KG1 (cell line): Measurements from ENCODE around the gene PTPRD.
"Not testable (repeated sequence)": the region's sequence is repeated elsewhere in the genome, so short reads cannot be mapped to it uniquely, and the experiment has no call there.

Experiments
- DNase-seq: peaks from one replicate; lab custom pipeline; 2025; lab: John Stamatoyannopoulos, UW

Gene PTPRD

GRCh38 chr9:9133526-9133925, 1479.3 kb downstream of the PTPRD start:
- DNase-seq, result no peak

- no peak for DNase-seq
These were observed 1488.2 kb downstream of the PTPRD start for GRCh38 chr9:9124616-9125015.

GRCh38 chr9:9122230-9122875, 1490.4 kb downstream of the PTPRD start:
- DNase-seq, result no peak

- DNase-seq, result no peak
These were observed 1494.9 kb downstream of the PTPRD start for GRCh38 chr9:9117866-9118265.

GRCh38 chr9:9112001-9112720, 1500.6 kb downstream of the PTPRD start:
- no peak for DNase-seq

- DNase-seq, result no peak
These were observed 1504.2 kb downstream of the PTPRD start for GRCh38 chr9:9108641-9109040.

GRCh38 chr9:9102295-9102694, 1510.5 kb downstream of the PTPRD start:
- no peak for DNase-seq

GRCh38 chr9:9100070-9100469, 1512.7 kb downstream of the PTPRD start:
- no peak for DNase-seq

GRCh38 chr9:9099646-9100045, 1513.2 kb downstream of the PTPRD start:
- DNase-seq, result no peak

- DNase-seq, result not testable (repeated sequence)
These were observed 1515.5 kb downstream of the PTPRD start for GRCh38 chr9:9097254-9097653.

- no peak for DNase-seq
These were observed 1521.4 kb downstream of the PTPRD start for GRCh38 chr9:9091387-9091786.

- no peak for DNase-seq
These were observed 1533.3 kb downstream of the PTPRD start for GRCh38 chr9:9079473-9079872.

- no peak for DNase-seq
These were observed 1534.5 kb downstream of the PTPRD start for GRCh38 chr9:9078301-9078700.

- DNase-seq, result no peak
These were observed 1551.2 kb downstream of the PTPRD start for GRCh38 chr9:9061627-9062026.

GRCh38 chr9:9054354-9054992, 1558.3 kb downstream of the PTPRD start:
- no peak for DNase-seq

GRCh38 chr9:9045572-9045971, 1567.2 kb downstream of the PTPRD start:
- DNase-seq, result no peak

- no peak for DNase-seq
These were observed 1567.7 kb downstream of the PTPRD start for GRCh38 chr9:9045072-9045471.

GRCh38 chr9:9043788-9044187, 1569.0 kb downstream of the PTPRD start:
- not testable (repeated sequence) for DNase-seq

GRCh38 chr9:9041756-9042155, 1571.0 kb downstream of the PTPRD start:
- no peak for DNase-seq

GRCh38 chr9:9033022-9033421, 1579.8 kb downstream of the PTPRD start:
- DNase-seq, result no peak

- no peak for DNase-seq
These were observed 1596.2 kb downstream of the PTPRD start for GRCh38 chr9:9016597-9016996.

- no peak for DNase-seq
These were observed 1608.0 kb downstream of the PTPRD start for GRCh38 chr9:9004810-9005209.
